ENCODE results near the gene GIPC3.
"Not testable (repeated sequence)": the region's sequence is repeated elsewhere in the genome, so short reads cannot be mapped to it uniquely, and the experiment has no call there.

GIPC3 gene

GRCh38 chr19:3580156-3580934 is 4.9 kb upstream of the GIPC3 start:
- Mint-ChIP-seq H3K27ac (no peak overlapping the region), H3K9me3 (no peaks in the 10 kb centered on the region), H3K4me1 (ENCODE audit: low read depth) (no peaks in the 10 kb centered on the region), H3K36me3 (ENCODE audit: low read depth) (peaks cover 3% of the 10 kb centered on the region), H3K4me3 (no peak overlapping the region), H3K27me3 (no peaks in the 10 kb centered on the region)

- H3K27ac Mint-ChIP-seq; H3K4me3 Mint-ChIP-seq; H3K9me3 Mint-ChIP-seq; H3K4me1 Mint-ChIP-seq (ENCODE audit: low read depth); H3K27me3 Mint-ChIP-seq; H3K36me3 Mint-ChIP-seq (ENCODE audit: low read depth): not testable (repeated sequence)
These were observed 3.5 kb upstream of the GIPC3 start for GRCh38 chr19:3581792-3582191.

GRCh38 chr19:3584036-3584802 is 1.1 kb upstream of the GIPC3 start:
- not testable (repeated sequence) for H3K9me3 Mint-ChIP-seq; H3K27ac Mint-ChIP-seq; H3K4me3 Mint-ChIP-seq; H3K36me3 Mint-ChIP-seq (ENCODE audit: low read depth); H3K4me1 Mint-ChIP-seq (ENCODE audit: low read depth); H3K27me3 Mint-ChIP-seq

- no peaks in the 10 kb centered on the region for H3K4me1 Mint-ChIP-seq (ENCODE audit: low read depth)
- no peak overlapping the region for H3K27ac Mint-ChIP-seq
- no peak overlapping the region for H3K4me3 Mint-ChIP-seq
- H3K36me3 Mint-ChIP-seq (ENCODE audit: low read depth): no peaks in the 10 kb centered on the region
- no peaks in the 10 kb centered on the region for H3K9me3 Mint-ChIP-seq
- H3K27me3 Mint-ChIP-seq: no peaks in the 10 kb centered on the region
These were observed 899 bp downstream of the GIPC3 start for GRCh38 chr19:3586127-3586626.

- no peak overlapping the region for H3K27ac Mint-ChIP-seq
- H3K36me3 Mint-ChIP-seq (ENCODE audit: low read depth): no peaks in the 10 kb centered on the region
- no peaks in the 10 kb centered on the region for H3K4me1 Mint-ChIP-seq (ENCODE audit: low read depth)
- H3K27me3 Mint-ChIP-seq: no peaks in the 10 kb centered on the region
- no peaks in the 10 kb centered on the region for H3K9me3 Mint-ChIP-seq
- H3K4me3 Mint-ChIP-seq: no peak overlapping the region
These were observed 1.5 kb downstream of the GIPC3 start for GRCh38 chr19:3586707-3587346.

- Mint-ChIP-seq H3K4me3 (no peak overlapping the region), H3K27me3 (no peaks in the 10 kb centered on the region)
These were observed 4.2 kb downstream of the GIPC3 start for GRCh38 chr19:3589439-3589838.

GRCh38 chr19:3589949-3590348 is 4.7 kb downstream of the GIPC3 start:
- no peaks in the 10 kb centered on the region for H3K27me3 Mint-ChIP-seq
- no peak overlapping the region for H3K4me3 Mint-ChIP-seq
- H3K9me3 Mint-ChIP-seq: no peaks in the 10 kb centered on the region
- no peaks in the 10 kb centered on the region for H3K36me3 Mint-ChIP-seq (ENCODE audit: low read depth)
- H3K27ac Mint-ChIP-seq: no peak overlapping the region
- H3K4me1 Mint-ChIP-seq (ENCODE audit: low read depth): no peaks in the 10 kb centered on the region

More at GRCh38 chr19:3589439-3589838, 4.2 kb downstream of the GIPC3 start:
- H3K27ac Mint-ChIP-seq: no peak overlapping the region
- no peaks in the 10 kb centered on the region for H3K4me1 Mint-ChIP-seq (ENCODE audit: low read depth)
- H3K36me3 Mint-ChIP-seq (ENCODE audit: low read depth): no peaks in the 10 kb centered on the region
- H3K9me3 Mint-ChIP-seq: no peaks in the 10 kb centered on the region

- no peaks in the 10 kb centered on the region for H3K27me3 Mint-ChIP-seq
- H3K9me3 Mint-ChIP-seq: no peaks in the 10 kb centered on the region
- H3K36me3 Mint-ChIP-seq (ENCODE audit: low read depth): no peaks in the 10 kb centered on the region
- H3K4me3 Mint-ChIP-seq: no peak overlapping the region
- no peaks in the 10 kb centered on the region for H3K4me1 Mint-ChIP-seq (ENCODE audit: low read depth)
- no peak overlapping the region for H3K27ac Mint-ChIP-seq
These were observed 5.8 kb downstream of the GIPC3 start for GRCh38 chr19:3590991-3591659.

GRCh38 chr19:3591876-3592613 is 6.8 kb downstream of the GIPC3 start:
- Mint-ChIP-seq H3K4me1 (ENCODE audit: low read depth) (no peaks in the 10 kb centered on the region), H3K27ac (no peak overlapping the region), H3K27me3 (no peaks in the 10 kb centered on the region), H3K4me3 (no peak overlapping the region), H3K36me3 (ENCODE audit: low read depth) (no peaks in the 10 kb centered on the region), H3K9me3 (no peaks in the 10 kb centered on the region)

- Mint-ChIP-seq H3K9me3 (no peaks in the 10 kb centered on the region), H3K27me3 (no peaks in the 10 kb centered on the region), H3K4me3 (no peak overlapping the region), H3K36me3 (ENCODE audit: low read depth) (no peaks in the 10 kb centered on the region), H3K27ac (no peak overlapping the region), H3K4me1 (ENCODE audit: low read depth) (no peaks in the 10 kb centered on the region)
These were observed 7.9 kb downstream of the GIPC3 start for GRCh38 chr19:3593156-3593555.

GRCh38 chr19:3595521-3596061 is 10.3 kb downstream of the GIPC3 start:
- Mint-ChIP-seq H3K36me3 (ENCODE audit: low read depth) (no peaks in the 10 kb centered on the region), H3K9me3 (no peaks in the 10 kb centered on the region), H3K4me3 (no peak overlapping the region), H3K27me3 (no peaks in the 10 kb centered on the region), H3K27ac (no peak overlapping the region), H3K4me1 (ENCODE audit: low read depth) (no peaks in the 10 kb centered on the region)

GRCh38 chr19:3599776-3600187 is 14.5 kb downstream of the GIPC3 start:
- Mint-ChIP-seq H3K4me1 (ENCODE audit: low read depth) (no peaks in the 10 kb centered on the region), H3K36me3 (ENCODE audit: low read depth) (no peaks in the 10 kb centered on the region), H3K4me3 (no peak overlapping the region), H3K27me3 (no peaks in the 10 kb centered on the region), H3K27ac (no peak overlapping the region), H3K9me3 (no peaks in the 10 kb centered on the region)

- H3K4me3 Mint-ChIP-seq: no peak overlapping the region
- H3K9me3 Mint-ChIP-seq: no peaks in the 10 kb centered on the region
- no peak overlapping the region for H3K27ac Mint-ChIP-seq
- no peaks in the 10 kb centered on the region for H3K36me3 Mint-ChIP-seq (ENCODE audit: low read depth)
- H3K4me1 Mint-ChIP-seq (ENCODE audit: low read depth): no peaks in the 10 kb centered on the region
- no peaks in the 10 kb centered on the region for H3K27me3 Mint-ChIP-seq
These were observed 15.7 kb downstream of the GIPC3 start for GRCh38 chr19:3601021-3601420.

Data from stimulated activated naive CD8-positive, alpha-beta T cell treated with anti-CD3 and anti-CD28 coated beads, Interleukin-15, Interleukin-2, amounts not matched to agents 100 ng/mL and 50 ng/mL, for 24 hours (primary cell).